GM12891 (cell line): ENCODE data around the gene HCST.

Experiments
- PAX5 ChIP-seq: IDR thresholded peaks from 2 replicates; pipeline ENCODE4 v1.6.1; 2011; ENCODE audit warnings: low read length, moderate library complexity, mild to moderate bottlenecking; ENCODE audit not compliant: insufficient read depth, severe bottlenecking
- POLR2A ChIP-seq: IDR thresholded peaks from 2 replicates; pipeline ENCODE4 v1.6.1; 2011; ENCODE audit warnings: low read depth, low read length, control low read depth
- POLR2AphosphoS5 ChIP-seq: IDR thresholded peaks from 2 replicates; pipeline ENCODE4 v1.6.1; 2011; ENCODE audit warnings: low read depth, low read length, control low read depth
- POU2F2 ChIP-seq: IDR thresholded peaks from 2 replicates; pipeline ENCODE4 v1.6.1; 2011; ENCODE audit warnings: low read depth, mild to moderate bottlenecking, control low read depth, low read length, moderate library complexity
- SPI1 ChIP-seq: IDR thresholded peaks from 2 replicates; pipeline ENCODE4 v1.6.1; 2011; ENCODE audit warnings: low read depth, low read length, control low read depth
- TAF1 ChIP-seq: IDR thresholded peaks from 2 replicates; pipeline ENCODE4 v1.6.1; 2011; ENCODE audit warnings: low read depth, low read length, control low read depth

- no peak for TF ChIP-seq POLR2A
- TF ChIP-seq POLR2AphosphoS5 = no peak; the same call in 1 of the 2 replicates
- no peak for TF ChIP-seq PAX5
- no peak for TF ChIP-seq TAF1
- TF ChIP-seq POU2F2 = no peak
- TF ChIP-seq SPI1 = no peak
Measured at GRCh38 chr19:35902870-35903475, 644 bp downstream of the HCST start.
